ENCODE results near the gene PCYT1A.

PCYT1A gene

GRCh38 chr3:196298521-196298920 lies 11.0 kb upstream of the PCYT1A start:
- Histone ChIP-seq H4K20me1 (no peaks in the 10 kb centered on the region), H3K4me2 (no peak overlapping the region), H3K4me1 (peaks cover 5 to 19% (median 12%) of the 10 kb centered on the region in 10 experiments; a peak in 17 of 20 replicates), H3K27me3 (no peaks in the 10 kb centered on the region), H3K9me3 (replicated peaks in 1 of 11) (no peaks in the 10 kb centered on the region), H3K27ac (no peak overlapping the region), H3K4me3 (no peak overlapping the region), H3K9ac (no peak overlapping the region), H3K36me3 (peaks cover 0 to 45% (median 16%) of the 10 kb centered on the region in 11 experiments; a peak in 14 of 22 replicates)
- TF ChIP-seq Cebpa-rat (IDR thresholded peaks at IDR 0.05), result no peak

GRCh38 chr3:196292286-196292923 lies 4.9 kb upstream of the PCYT1A start:
- H3K36me3 ChIP-seq, result 0 out of 22 replicates have a peak, but pooled peaks cover 0 to 7% (median 0%) of the 10 kb centered on the region in 11 experiments
- peaks cover 6 to 37% (median 24%) of the 10 kb centered on the region in 10 experiments; a peak in 19 of 20 replicates for H3K4me1 ChIP-seq
- H3K9me3 ChIP-seq (replicated peaks in 1 of 11), result no peaks in the 10 kb centered on the region
- H4K20me1 ChIP-seq, result no peaks in the 10 kb centered on the region
- TF ChIP-seq Cebpa-rat (IDR thresholded peaks at IDR 0.05), result no peak
- peak overlapping the region in 1 of 11 experiments; percentile 24; a peak in 1 of 22 replicates for H3K9ac ChIP-seq
- no peak overlapping the region for H3K4me3 ChIP-seq
- peak overlapping the region in 9 of 11 experiments; percentile 18 to 64 (median 48); a peak in 18 of 22 replicates for H3K4me2 ChIP-seq
- no peaks in the 10 kb centered on the region for H3K27me3 ChIP-seq
- peak overlapping the region in 1 of 11 experiments; percentile 9; a peak in 1 of 22 replicates for H3K27ac ChIP-seq

- peak overlapping the region; percentile 71 to 97 (median 92) for H3K27ac ChIP-seq
- peaks cover 0 to 7% (median 0%) of the 10 kb centered on the region in 11 experiments; a peak in 4 of 22 replicates for H3K36me3 ChIP-seq
- peaks cover 0 to 39% (median 23%) of the 10 kb centered on the region in 11 experiments; a peak in 17 of 22 replicates for H4K20me1 ChIP-seq
- peaks cover 40 to 68% (median 53%) of the 10 kb centered on the region in 10 experiments for H3K4me1 ChIP-seq
- H3K4me3 ChIP-seq, result peak overlapping the region; percentile 65 to 92 (median 86)
- H3K27me3 ChIP-seq, result no peaks in the 10 kb centered on the region
- TF ChIP-seq Cebpa-rat (IDR thresholded peaks at IDR 0.05), result no peak
- H3K9ac ChIP-seq, result peak overlapping the region; percentile 86 to 96 (median 91)
- H3K4me2 ChIP-seq, result peak overlapping the region; percentile 77 to 95 (median 90)
- H3K9me3 ChIP-seq (replicated peaks in 1 of 11), result no peaks in the 10 kb centered on the region
Measured at GRCh38 chr3:196288141-196288460, 575 bp upstream of the PCYT1A start.

GRCh38 chr3:196287090-196287439 lies 461 bp downstream of the PCYT1A start:
- TF ChIP-seq Cebpa-rat (IDR thresholded peaks at IDR 0.05), result no peak
- peak overlapping the region; percentile 79 to 97 (median 92) for H3K27ac ChIP-seq

GRCh38 chr3:196284396-196284795 lies 3.1 kb downstream of the PCYT1A start:
- Histone ChIP-seq H3K36me3 (peaks cover 0 to 22% (median 0%) of the 10 kb centered on the region in 11 experiments; a peak in 7 of 22 replicates), H3K4me2 (peak overlapping the region; percentile 4 to 97 (median 90); a peak in 20 of 22 replicates), H3K9me3 (replicated peaks in 1 of 11) (no peaks in the 10 kb centered on the region), H3K4me1 (peaks cover 54 to 78% (median 64%) of the 10 kb centered on the region in 10 experiments), H3K27ac (no peak overlapping the region), H3K9ac (peak overlapping the region in 3 of 11 experiments; percentile 9 to 87 (median 87); a peak in 3 of 22 replicates), H3K4me3 (peak overlapping the region in 2 of 10 experiments; percentile 87 to 92; a peak in 1 of 20 replicates), H4K20me1 (peaks cover 0 to 74% (median 42%) of the 10 kb centered on the region in 11 experiments; a peak in 17 of 22 replicates), H3K27me3 (no peaks in the 10 kb centered on the region)
- no peak for TF ChIP-seq Cebpa-rat (IDR thresholded peaks at IDR 0.05)

More at GRCh38 chr3:196287090-196287439, 461 bp downstream of the PCYT1A start:
- H3K27me3 ChIP-seq, result no peaks in the 10 kb centered on the region
- H4K20me1 ChIP-seq, result peaks cover 0 to 47% (median 29%) of the 10 kb centered on the region in 11 experiments; a peak in 17 of 22 replicates
- peak overlapping the region; percentile 77 to 97 (median 90) for H3K4me2 ChIP-seq
- H3K4me1 ChIP-seq, result peaks cover 36 to 60% (median 49%) of the 10 kb centered on the region in 10 experiments
- H3K4me3 ChIP-seq, result peak overlapping the region; percentile 65 to 92 (median 86)
- H3K9ac ChIP-seq, result peak overlapping the region; percentile 86 to 96 (median 91)
- H3K9me3 ChIP-seq (replicated peaks in 1 of 11), result no peaks in the 10 kb centered on the region
- H3K36me3 ChIP-seq, result peaks cover 0 to 14% (median 0%) of the 10 kb centered on the region in 11 experiments; a peak in 6 of 22 replicates

- Histone ChIP-seq H3K27me3 (no peaks in the 10 kb centered on the region), H4K20me1 (peaks cover 0 to 94% (median 42%) of the 10 kb centered on the region in 11 experiments; a peak in 18 of 22 replicates), H3K4me3 (no peak overlapping the region), H3K4me2 (peak overlapping the region in 3 of 11 experiments; percentile 21 to 65 (median 35); a peak in 5 of 22 replicates), H3K36me3 (peaks cover 0 to 34% (median 8%) of the 10 kb centered on the region in 11 experiments; a peak in 12 of 22 replicates), H3K9ac (no peak overlapping the region; a peak in 1 of 22 replicates), H3K9me3 (replicated peaks in 1 of 11) (no peaks in the 10 kb centered on the region), H3K27ac (no peak overlapping the region), H3K4me1 (peaks cover 52 to 88% (median 69%) of the 10 kb centered on the region in 10 experiments)
- TF ChIP-seq Cebpa-rat (IDR thresholded peaks at IDR 0.05), result no peak
Measured at GRCh38 chr3:196281962-196282361, 5.6 kb downstream of the PCYT1A start.

- Histone ChIP-seq H3K4me2 (peak overlapping the region in 9 of 11 experiments; percentile 4 to 65 (median 35); a peak in 13 of 22 replicates), H3K4me1 (peaks cover 41 to 80% (median 58%) of the 10 kb centered on the region in 10 experiments), H3K36me3 (peaks cover 0 to 45% (median 13%) of the 10 kb centered on the region in 11 experiments; a peak in 12 of 22 replicates), H4K20me1 (peaks cover 0 to 99% (median 39%) of the 10 kb centered on the region in 11 experiments; a peak in 18 of 22 replicates), H3K9ac (no peak overlapping the region), H3K4me3 (no peak overlapping the region), H3K27me3 (no peaks in the 10 kb centered on the region), H3K9me3 (replicated peaks in 1 of 11) (peaks cover 0 to 4% (median 0%) of the 10 kb centered on the region in 11 experiments; a peak in 1 of 22 replicates), H3K27ac (no peak overlapping the region)
- TF ChIP-seq Cebpa-rat (IDR thresholded peaks at IDR 0.05), result no peak
Measured at GRCh38 chr3:196280689-196281440, 6.7 kb downstream of the PCYT1A start.

GRCh38 chr3:196275126-196275525 lies 12.4 kb downstream of the PCYT1A start:
- Histone ChIP-seq H4K20me1 (peaks cover 0 to 93% (median 13%) of the 10 kb centered on the region in 11 experiments; a peak in 13 of 22 replicates), H3K9me3 (replicated peaks in 1 of 11) (peaks cover 11 to 35% (median 30%) of the 10 kb centered on the region in 11 experiments), H3K4me3 (no peak overlapping the region), H3K4me1 (peaks cover 8 to 32% (median 22%) of the 10 kb centered on the region in 10 experiments), H3K27ac (no peak overlapping the region), H3K27me3 (no peaks in the 10 kb centered on the region), H3K36me3 (peaks cover 35 to 71% (median 53%) of the 10 kb centered on the region in 11 experiments), H3K9ac (no peak overlapping the region), H3K4me2 (no peak overlapping the region)
- no peak for TF ChIP-seq Cebpa-rat (IDR thresholded peaks at IDR 0.05)
